ENCODE data around the gene PDGFA. TPM values are rescaled to one million over a fixed set of nuclear protein-coding genes. Genes with fewer than 3 reads are reported as not detected.

The PDGFA gene
- total and polyA plus RNA-seq, 7 experiments from 2014 or later: 0.16 to 2.6 (median 1.1) TPM; not detected in 3

GRCh38 chr7:540997-541396 is 21.4 kb upstream of the PDGFA start:
- H3K27me3 ChIP-seq (ENCODE audit: control insufficient read depth in 2 of 2, insufficient read depth in 2 of 2, low read length in 2 of 2): no peaks in the 10 kb centered on the region
- H3K36me3 ChIP-seq (ENCODE audit: control insufficient read depth in 2 of 3, insufficient read depth in 3 of 3, low read length in 3 of 3): no peaks in the 10 kb centered on the region
- H3K4me3 ChIP-seq (ENCODE audit: low read length): no peak overlapping the region
- ChIA-PET CTCF (no interaction called here), POLR2A (no interaction called here)
- Mint-ChIP-seq H3K4me3 (no peak overlapping the region), H3K4me1 (peaks cover 0 to 3% (median 0%) of the 10 kb centered on the region in 7 donors), H3K27ac (no peak overlapping the region), H3K9me3 (peaks cover 0 to 6% (median 3%) of the 10 kb centered on the region in 11 donors), H3K36me3 (peaks cover 0 to 4% (median 4%) of the 10 kb centered on the region in 5 donors), H3K27me3 (no peaks in the 10 kb centered on the region)
- H3K9me3 ChIP-seq (ENCODE audit: control insufficient read depth in 2 of 3, low read length in 3 of 3): peaks cover 0 to 5% (median 0%) of the 10 kb centered on the region in 3 experiments
- intact Hi-C loops (cut with micrococcal nuclease): no loop called here
- DNase-seq (no peak), ATAC-seq (no peak)
- no peaks in the 10 kb centered on the region for H3K4me1 ChIP-seq (ENCODE audit: control insufficient read depth in 2 of 2, insufficient read depth in 2 of 2, low read length in 2 of 2)
- no peak overlapping the region for H3K27ac ChIP-seq (ENCODE audit: low read depth, low read length)

DNA sequence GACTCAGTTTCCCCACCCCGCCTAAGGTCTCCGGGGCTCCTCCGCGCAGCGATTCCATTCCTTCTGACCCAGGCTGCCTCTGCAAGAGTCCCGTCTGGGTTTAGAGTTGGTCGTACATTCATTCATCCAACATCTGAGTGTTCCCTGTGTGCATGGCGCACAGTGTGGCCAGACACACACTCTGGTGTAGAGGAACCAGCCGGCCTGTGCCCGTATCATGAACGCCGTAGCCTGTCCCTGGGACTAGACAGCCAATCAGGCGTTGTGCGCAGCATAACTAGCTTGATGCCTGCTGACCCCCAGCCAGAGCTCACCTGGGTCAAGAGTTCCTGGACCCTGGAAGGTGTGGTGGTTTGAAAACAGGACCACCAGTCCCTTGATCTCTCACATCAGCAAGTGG is 20.9 kb upstream of the PDGFA start:
- intact Hi-C loops (cut with micrococcal nuclease): no loop called here
- ChIA-PET CTCF (no interaction called here), POLR2A (no interaction called here)
- Mint-ChIP-seq H3K27ac (no peak overlapping the region), H3K4me1 (peaks cover 0 to 3% (median 0%) of the 10 kb centered on the region in 7 donors), H3K4me3 (no peak overlapping the region), H3K27me3 (no peaks in the 10 kb centered on the region), H3K9me3 (peaks cover 0 to 6% (median 3%) of the 10 kb centered on the region in 11 donors), H3K36me3 (peaks cover 0 to 4% (median 4%) of the 10 kb centered on the region in 5 donors)
- DNase-seq (no peak), ATAC-seq (no peak)
- no peak overlapping the region for H3K27ac ChIP-seq (ENCODE audit: low read depth, low read length)
- no peak overlapping the region for H3K4me3 ChIP-seq (ENCODE audit: low read length)
- no peaks in the 10 kb centered on the region for H3K4me1 ChIP-seq (ENCODE audit: control insufficient read depth in 2 of 2, insufficient read depth in 2 of 2, low read length in 2 of 2)
- H3K36me3 ChIP-seq (ENCODE audit: control insufficient read depth in 2 of 3, insufficient read depth in 3 of 3, low read length in 3 of 3): no peaks in the 10 kb centered on the region
- H3K27me3 ChIP-seq (ENCODE audit: control insufficient read depth in 2 of 2, insufficient read depth in 2 of 2, low read length in 2 of 2): no peaks in the 10 kb centered on the region
- H3K9me3 ChIP-seq (ENCODE audit: control insufficient read depth in 2 of 3, low read length in 3 of 3): peaks cover 0 to 5% (median 0%) of the 10 kb centered on the region in 3 experiments

DNA sequence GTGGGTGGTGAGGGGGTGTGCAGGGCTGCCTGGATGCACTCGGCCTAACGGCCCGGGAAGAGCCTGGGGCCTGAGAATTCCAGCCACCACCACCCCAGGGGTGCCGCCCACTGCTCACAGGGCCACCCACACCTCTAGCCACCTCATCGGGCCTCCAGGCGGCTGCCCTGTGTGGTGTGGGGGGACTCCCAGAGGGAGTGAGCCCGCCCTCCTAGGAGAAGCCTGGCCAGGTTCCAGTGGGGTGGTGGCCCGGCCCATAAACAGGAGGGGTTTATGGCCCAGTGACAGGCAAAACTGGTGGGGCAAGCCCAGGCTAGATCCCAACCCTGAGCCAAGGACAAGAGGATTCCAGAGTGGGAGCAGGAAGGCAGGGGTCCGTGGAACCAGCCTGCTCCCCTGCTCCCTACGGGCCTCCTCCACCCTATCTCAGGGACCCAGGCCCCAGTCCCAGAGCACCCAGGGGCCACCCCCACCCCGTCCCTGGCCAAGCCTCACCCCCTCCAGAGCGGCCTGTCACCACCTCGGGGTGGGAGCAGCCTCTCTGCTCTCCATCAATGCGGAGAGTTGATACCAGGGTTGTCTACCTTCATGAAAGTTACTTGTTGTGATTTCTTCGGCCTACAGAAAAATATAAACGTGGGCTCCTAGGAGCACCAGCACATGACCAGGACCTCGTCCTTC is 20.2 kb upstream of the PDGFA start:
- CTCF ChIA-PET: no interaction called here
- Histone ChIP-seq H3K27me3 (ENCODE audit: control insufficient read depth in 2 of 2, insufficient read depth in 2 of 2, low read length in 2 of 2) (no peaks in the 10 kb centered on the region), H3K27ac (ENCODE audit: low read depth, low read length) (no peak overlapping the region), H3K4me1 (ENCODE audit: control insufficient read depth in 2 of 2, insufficient read depth in 2 of 2, low read length in 2 of 2) (no peaks in the 10 kb centered on the region), H3K4me3 (ENCODE audit: low read length) (no peak overlapping the region), H3K9me3 (ENCODE audit: control insufficient read depth in 2 of 3, low read length in 3 of 3) (peaks cover 0 to 5% (median 0%) of the 10 kb centered on the region in 3 experiments), H3K36me3 (ENCODE audit: control insufficient read depth in 2 of 3, insufficient read depth in 3 of 3, low read length in 3 of 3) (no peaks in the 10 kb centered on the region)
- no peak for DNase-seq
- H3K4me3 Mint-ChIP-seq: no peak overlapping the region
- H3K36me3 Mint-ChIP-seq: no peaks in the 10 kb centered on the region
- no peaks in the 10 kb centered on the region for H3K27me3 Mint-ChIP-seq
- peaks cover 0 to 3% (median 0%) of the 10 kb centered on the region in 7 donors for H3K4me1 Mint-ChIP-seq
- POLR2A ChIA-PET: no interaction called here
- intact Hi-C loops (cut with micrococcal nuclease): no loop called here
- H3K27ac Mint-ChIP-seq: peak overlapping the region in 1 of 9 donors; percentile 10
- peaks cover 0 to 7% (median 0%) of the 10 kb centered on the region in 11 donors for H3K9me3 Mint-ChIP-seq
- no peak for ATAC-seq

- peaks cover 0 to 7% (median 0%) of the 10 kb centered on the region in 11 donors for H3K9me3 Mint-ChIP-seq
- no peak overlapping the region for H3K27ac ChIP-seq (ENCODE audit: low read depth, low read length)
- H3K36me3 Mint-ChIP-seq: no peaks in the 10 kb centered on the region
- CTCF ChIA-PET: interaction anchor here (0.6 kb wide), 1 partner anchor 212 kb away, joined by 4 read pairs; no protein-coding TSS in a partner anchor
- no peaks in the 10 kb centered on the region for H3K27me3 Mint-ChIP-seq
- no peaks in the 10 kb centered on the region for H3K36me3 ChIP-seq (ENCODE audit: control insufficient read depth in 2 of 3, insufficient read depth in 3 of 3, low read length in 3 of 3)
- no peaks in the 10 kb centered on the region for H3K27me3 ChIP-seq (ENCODE audit: control insufficient read depth in 2 of 2, insufficient read depth in 2 of 2, low read length in 2 of 2)
- no peak overlapping the region for H3K27ac Mint-ChIP-seq
- no peak overlapping the region for H3K4me3 ChIP-seq (ENCODE audit: low read length)
- POLR2A ChIA-PET: interaction anchor here (0.5 kb wide), 1 partner anchor 226 kb away, joined by 3 read pairs; no protein-coding TSS in a partner anchor
- DNase-seq (no peak), ATAC-seq (no peak)
- peaks cover 0 to 5% (median 0%) of the 10 kb centered on the region in 3 experiments for H3K9me3 ChIP-seq (ENCODE audit: control insufficient read depth in 2 of 3, low read length in 3 of 3)
- H3K4me1 Mint-ChIP-seq: peaks cover 0 to 3% (median 0%) of the 10 kb centered on the region in 7 donors
- no peaks in the 10 kb centered on the region for H3K4me1 ChIP-seq (ENCODE audit: control insufficient read depth in 2 of 2, insufficient read depth in 2 of 2, low read length in 2 of 2)
- intact Hi-C loops (cut with micrococcal nuclease): no loop called here
- H3K4me3 Mint-ChIP-seq: no peak overlapping the region
Measured at GRCh38 chr7:538764-539685, 19.4 kb upstream of the PDGFA start.

GRCh38 chr7:537911-538634 is 18.4 kb upstream of the PDGFA start:
- Mint-ChIP-seq H3K4me1 (peaks cover 0 to 3% (median 0%) of the 10 kb centered on the region in 7 donors), H3K27ac (no peak overlapping the region), H3K27me3 (no peaks in the 10 kb centered on the region), H3K9me3 (peaks cover 0 to 7% (median 0%) of the 10 kb centered on the region in 11 donors), H3K4me3 (no peak overlapping the region), H3K36me3 (no peaks in the 10 kb centered on the region)
- no peaks in the 10 kb centered on the region for H3K36me3 ChIP-seq (ENCODE audit: control insufficient read depth in 2 of 3, insufficient read depth in 3 of 3, low read length in 3 of 3)
- H3K27ac ChIP-seq (ENCODE audit: low read depth, low read length): no peak overlapping the region
- H3K4me3 ChIP-seq (ENCODE audit: low read length): no peak overlapping the region
- ATAC-seq: no peak
- ChIA-PET POLR2A (interaction anchor here (0.5 to 0.6 kb wide), 2 partner anchors 83 to 227 kb away, joined by 3 read pairs; no protein-coding TSS in a partner anchor), CTCF (no interaction called here)
- no peak for DNase-seq
- intact Hi-C loops (cut with micrococcal nuclease): no loop called here
- H3K9me3 ChIP-seq (ENCODE audit: control insufficient read depth in 2 of 3, low read length in 3 of 3): peaks cover 0 to 5% (median 0%) of the 10 kb centered on the region in 3 experiments
- H3K4me1 ChIP-seq (ENCODE audit: control insufficient read depth in 2 of 2, insufficient read depth in 2 of 2, low read length in 2 of 2): no peaks in the 10 kb centered on the region
- H3K27me3 ChIP-seq (ENCODE audit: control insufficient read depth in 2 of 2, insufficient read depth in 2 of 2, low read length in 2 of 2): no peaks in the 10 kb centered on the region

- POLR2A ChIA-PET: no interaction called here
Measured at GRCh38 chr7:536231-536630, 16.6 kb upstream of the PDGFA start.

More at GRCh38 chr7:536231-536630, 16.6 kb upstream of the PDGFA start:
- peaks cover 0 to 5% (median 0%) of the 10 kb centered on the region in 7 donors for H3K4me1 Mint-ChIP-seq
- Histone ChIP-seq H3K4me1 (ENCODE audit: control insufficient read depth in 2 of 2, insufficient read depth in 2 of 2, low read length in 2 of 2) (no peaks in the 10 kb centered on the region), H3K36me3 (ENCODE audit: control insufficient read depth in 2 of 3, insufficient read depth in 3 of 3, low read length in 3 of 3) (no peaks in the 10 kb centered on the region), H3K27ac (ENCODE audit: low read depth, low read length) (no peak overlapping the region), H3K4me3 (ENCODE audit: low read length) (no peak overlapping the region), H3K9me3 (ENCODE audit: control insufficient read depth in 2 of 3, low read length in 3 of 3) (peaks cover 0 to 5% (median 0%) of the 10 kb centered on the region in 3 experiments), H3K27me3 (ENCODE audit: control insufficient read depth in 2 of 2, insufficient read depth in 2 of 2, low read length in 2 of 2) (no peaks in the 10 kb centered on the region)
- no peak for DNase-seq
- intact Hi-C loops (cut with micrococcal nuclease): no loop called here
- CTCF ChIA-PET: no interaction called here
- H3K9me3 Mint-ChIP-seq: peaks cover 0 to 7% (median 0%) of the 10 kb centered on the region in 11 donors
- no peaks in the 10 kb centered on the region for H3K36me3 Mint-ChIP-seq
- peaks cover 0 to 1% (median 0%) of the 10 kb centered on the region in 5 donors for H3K27me3 Mint-ChIP-seq
- H3K27ac Mint-ChIP-seq: no peak overlapping the region
- no peak overlapping the region for H3K4me3 Mint-ChIP-seq
- ATAC-seq: no peak
